ENCODE data around the gene ANKRD6. TPM values are rescaled to one million over a fixed set of nuclear protein-coding genes. Genes with fewer than 3 reads are reported as not detected.

Gene ANKRD6
- total RNA-seq, 1 experiment from 2014 or later, result 2.4 TPM

DNA sequence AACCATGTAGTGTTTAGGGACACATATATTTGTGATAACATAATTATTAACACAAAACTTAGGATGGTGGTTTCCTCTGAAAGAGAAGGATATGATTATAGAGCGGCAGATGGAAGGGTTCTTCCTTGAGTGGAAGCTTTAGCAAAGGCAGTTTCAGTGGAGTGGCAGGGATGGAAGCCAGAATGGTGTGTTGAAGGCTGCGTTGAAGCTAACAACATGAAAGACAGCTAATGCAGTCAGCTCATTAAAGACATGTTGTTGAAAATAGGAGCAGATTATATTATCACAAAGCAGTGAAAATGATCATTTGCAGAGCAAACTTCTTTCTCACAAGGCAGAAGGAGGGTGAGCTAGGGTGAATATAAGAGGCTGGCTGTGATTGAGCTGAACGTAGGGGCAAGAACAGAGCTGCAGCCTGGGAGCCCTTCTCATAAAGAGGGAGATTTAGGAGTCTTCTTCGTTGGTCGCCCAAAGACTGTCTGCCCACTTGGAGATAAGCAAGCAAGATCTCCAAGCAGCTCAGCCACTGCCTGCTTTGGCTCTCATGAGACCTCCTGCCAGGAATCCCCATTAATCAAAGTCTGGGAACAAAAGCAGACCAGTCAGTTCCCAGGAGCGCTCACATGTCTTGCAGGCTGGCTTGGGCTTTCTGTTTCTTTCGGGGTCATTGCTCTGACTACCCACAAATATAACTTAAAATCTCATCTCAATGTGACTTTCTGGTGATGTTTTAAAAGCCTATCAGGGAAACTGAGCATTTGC is 2.6 kb upstream of the ANKRD6 start:
- intact Hi-C loops (cut with micrococcal nuclease; ENCODE audit: unreplicated experiment) (no loop called here), in situ Hi-C loops (cut with HindIII; ENCODE audit: low pct_unique_long_range_greater_than_20kb, low sequenced_read_pairs) (no loop called here)
- Histone ChIP-seq H3K27ac (ENCODE audit: low read length) (no peak overlapping the region), H3K4me1 (ENCODE audit: control insufficient read depth, insufficient read depth, low read length) (0 out of 2 replicates have a peak, but pooled peaks cover 3% of the 10 kb centered on the region), H3K9me3 (ENCODE audit: control insufficient read depth, insufficient read depth, low read depth, low read length) (no peaks in the 10 kb centered on the region), H3K36me3 (ENCODE audit: control insufficient read depth, insufficient read depth, low read length) (no peaks in the 10 kb centered on the region), H3K27me3 (ENCODE audit: control insufficient read depth, insufficient read depth, low read length) (peaks cover 4% of the 10 kb centered on the region; the same call in 1 of the 2 replicates), H3K4me3 (ENCODE audit: low read depth in 2 of 2, low read length in 2 of 2) (no peak overlapping the region)
- BruUV-seq (replicated peaks), result no TSS peak
- ChIA-PET CTCF (no interaction called here), POLR2A (no interaction called here)
- DNase-seq (ENCODE audit: low read depth, low spot score), result no peak
- TF ChIP-seq POLR2AphosphoS5 (IDR thresholded peaks at IDR 0.05; ENCODE audit: low read depth, low read length) (no peak), TCF7L2 (IDR thresholded peaks at IDR 0.05; ENCODE audit: low read depth, low read length) (no peak)
- ATAC-seq, result no peak

DNA sequence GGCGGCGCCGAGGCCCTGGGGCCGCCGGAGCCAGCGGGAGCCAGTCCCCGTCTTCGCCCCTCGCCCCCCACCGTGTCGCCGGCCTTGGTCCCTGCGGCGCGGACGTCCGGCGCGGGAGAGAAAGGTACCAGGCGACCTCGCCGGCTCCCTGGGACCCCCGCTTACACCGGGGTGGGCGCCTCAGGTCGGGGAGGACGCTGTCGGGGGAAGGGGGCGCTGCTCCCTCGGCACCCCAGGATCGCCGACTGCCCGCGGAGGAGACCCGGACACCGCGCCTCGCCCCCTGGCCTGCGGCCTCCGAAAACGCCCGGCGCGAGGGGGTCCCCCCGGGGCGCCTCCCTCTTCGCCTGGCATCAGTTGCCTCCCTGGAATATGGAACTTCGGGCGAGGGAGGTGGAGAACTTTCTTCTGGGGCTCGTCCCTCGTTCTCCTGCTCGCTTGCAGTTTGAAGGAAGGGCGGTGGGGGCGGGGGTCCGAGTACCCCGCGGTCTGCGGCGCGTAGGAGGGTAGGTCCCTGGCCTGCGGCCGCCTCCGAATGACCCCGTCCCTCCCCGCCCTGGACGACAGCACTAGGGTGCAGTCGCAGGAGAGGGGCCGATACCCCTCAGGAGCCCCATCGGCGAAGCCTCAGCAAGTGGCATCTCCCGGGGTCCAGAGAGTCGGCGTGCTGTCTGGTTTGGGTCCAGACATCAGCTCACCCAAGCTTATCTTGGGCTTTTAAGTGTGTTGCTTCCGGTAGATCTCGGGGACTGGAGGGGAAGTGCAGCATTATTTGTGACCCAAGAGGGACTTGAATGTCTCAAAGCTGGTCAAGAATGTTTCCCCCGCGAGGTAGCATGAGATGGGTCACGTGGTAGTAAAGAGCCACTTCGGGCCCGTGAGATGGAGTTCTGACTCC is 549 bp downstream of the ANKRD6 start:
- no TSS peak for BruUV-seq (replicated peaks)
- intact Hi-C loops (cut with micrococcal nuclease; ENCODE audit: unreplicated experiment), result loop anchor here (1.0 kb wide), 1 partner anchor 177 kb away; no protein-coding TSS in a partner anchor
- Histone ChIP-seq H3K27me3 (ENCODE audit: control insufficient read depth, insufficient read depth, low read length) (peaks cover 4% of the 10 kb centered on the region; the same call in 1 of the 2 replicates), H3K4me3 (ENCODE audit: low read depth in 2 of 2, low read length in 2 of 2) (peak overlapping the region; percentile 48 to 53), H3K4me1 (ENCODE audit: control insufficient read depth, insufficient read depth, low read length) (0 out of 2 replicates have a peak, but pooled peaks cover 3% of the 10 kb centered on the region), H3K9me3 (ENCODE audit: control insufficient read depth, insufficient read depth, low read depth, low read length) (no peaks in the 10 kb centered on the region), H3K36me3 (ENCODE audit: control insufficient read depth, insufficient read depth, low read length) (no peaks in the 10 kb centered on the region), H3K27ac (ENCODE audit: low read length) (no peak overlapping the region)
- ChIA-PET POLR2A (no interaction called here), CTCF (interaction anchor here (0.8 kb wide), 1 partner anchor 61 kb away, joined by 3 read pairs; no protein-coding TSS in a partner anchor)
- in situ Hi-C loops (cut with HindIII; ENCODE audit: low pct_unique_long_range_greater_than_20kb, low sequenced_read_pairs), result no loop called here
- DNase-seq (ENCODE audit: low read depth, low spot score), result no peak
- peak; percentile 18; the same call in 1 of the 2 replicates for ATAC-seq
- TF ChIP-seq, protein P1, sequence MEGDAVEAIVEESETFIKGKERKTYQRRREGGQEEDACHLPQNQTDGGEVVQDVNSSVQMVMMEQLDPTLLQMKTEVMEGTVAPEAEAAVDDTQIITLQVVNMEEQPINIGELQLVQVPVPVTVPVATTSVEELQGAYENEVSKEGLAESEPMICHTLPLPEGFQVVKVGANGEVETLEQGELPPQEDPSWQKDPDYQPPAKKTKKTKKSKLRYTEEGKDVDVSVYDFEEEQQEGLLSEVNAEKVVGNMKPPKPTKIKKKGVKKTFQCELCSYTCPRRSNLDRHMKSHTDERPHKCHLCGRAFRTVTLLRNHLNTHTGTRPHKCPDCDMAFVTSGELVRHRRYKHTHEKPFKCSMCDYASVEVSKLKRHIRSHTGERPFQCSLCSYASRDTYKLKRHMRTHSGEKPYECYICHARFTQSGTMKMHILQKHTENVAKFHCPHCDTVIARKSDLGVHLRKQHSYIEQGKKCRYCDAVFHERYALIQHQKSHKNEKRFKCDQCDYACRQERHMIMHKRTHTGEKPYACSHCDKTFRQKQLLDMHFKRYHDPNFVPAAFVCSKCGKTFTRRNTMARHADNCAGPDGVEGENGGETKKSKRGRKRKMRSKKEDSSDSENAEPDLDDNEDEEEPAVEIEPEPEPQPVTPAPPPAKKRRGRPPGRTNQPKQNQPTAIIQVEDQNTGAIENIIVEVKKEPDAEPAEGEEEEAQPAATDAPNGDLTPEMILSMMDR (IDR thresholded peaks at IDR 0.05), result peak; percentile 46
- no peak for TF ChIP-seq SIN3A (IDR thresholded peaks at IDR 0.05; ENCODE audit: borderline replicate concordance, insufficient read depth, low read depth, low read length)

DNA sequence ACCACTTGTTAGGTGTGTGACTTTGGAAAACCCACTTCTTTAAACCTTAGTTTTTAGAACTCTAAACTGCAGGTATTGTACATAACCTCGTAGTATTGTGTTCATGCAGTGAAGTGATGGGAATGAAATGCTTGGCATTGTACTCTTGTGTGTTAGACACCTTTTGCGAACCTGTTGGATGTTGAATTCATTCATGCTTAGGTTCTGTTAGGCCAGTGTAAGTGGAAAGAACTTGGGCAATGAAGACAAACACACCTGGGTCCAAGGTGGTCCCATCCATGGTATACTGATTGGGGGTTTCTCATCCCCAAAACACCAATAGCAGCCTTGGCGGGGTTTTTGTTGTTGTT is 1.2 kb downstream of the ANKRD6 start:
- in situ Hi-C loops (cut with HindIII; ENCODE audit: low pct_unique_long_range_greater_than_20kb, low sequenced_read_pairs), result no loop called here
- H3K27ac ChIP-seq (ENCODE audit: low read length), result no peak overlapping the region
- ChIA-PET CTCF (interaction anchor here (0.8 kb wide), 1 partner anchor 62 kb away, joined by 3 read pairs; no protein-coding TSS in a partner anchor), POLR2A (no interaction called here)
- H3K27me3 ChIP-seq (ENCODE audit: control insufficient read depth, insufficient read depth, low read length), result peaks cover 4% of the 10 kb centered on the region; the same call in 1 of the 2 replicates
- no peaks in the 10 kb centered on the region for H3K36me3 ChIP-seq (ENCODE audit: control insufficient read depth, insufficient read depth, low read length)
- H3K9me3 ChIP-seq (ENCODE audit: control insufficient read depth, insufficient read depth, low read depth, low read length), result no peaks in the 10 kb centered on the region
- peak overlapping the region in 1 of 2 experiments; percentile 53; a peak in 1 of 4 replicates for H3K4me3 ChIP-seq (ENCODE audit: low read depth in 2 of 2, low read length in 2 of 2)
- no peak for DNase-seq (ENCODE audit: low read depth, low spot score)
- BruUV-seq (replicated peaks), result no TSS peak
- H3K4me1 ChIP-seq (ENCODE audit: control insufficient read depth, insufficient read depth, low read length), result 0 out of 2 replicates have a peak, but pooled peaks cover 3% of the 10 kb centered on the region
- intact Hi-C loops (cut with micrococcal nuclease; ENCODE audit: unreplicated experiment), result no loop called here
- ATAC-seq, result no peak
- TF ChIP-seq POLR2AphosphoS5 (IDR thresholded peaks at IDR 0.05; ENCODE audit: low read depth, low read length), result no peak
- TF ChIP-seq, protein P1 (IDR thresholded peaks at IDR 0.05), result no peak
- TF ChIP-seq SIN3A (IDR thresholded peaks at IDR 0.05; ENCODE audit: borderline replicate concordance, insufficient read depth, low read depth, low read length), result no peak
- TF ChIP-seq TCF7L2 (IDR thresholded peaks at IDR 0.05; ENCODE audit: low read depth, low read length), result no peak
- TF ChIP-seq, protein P2, sequence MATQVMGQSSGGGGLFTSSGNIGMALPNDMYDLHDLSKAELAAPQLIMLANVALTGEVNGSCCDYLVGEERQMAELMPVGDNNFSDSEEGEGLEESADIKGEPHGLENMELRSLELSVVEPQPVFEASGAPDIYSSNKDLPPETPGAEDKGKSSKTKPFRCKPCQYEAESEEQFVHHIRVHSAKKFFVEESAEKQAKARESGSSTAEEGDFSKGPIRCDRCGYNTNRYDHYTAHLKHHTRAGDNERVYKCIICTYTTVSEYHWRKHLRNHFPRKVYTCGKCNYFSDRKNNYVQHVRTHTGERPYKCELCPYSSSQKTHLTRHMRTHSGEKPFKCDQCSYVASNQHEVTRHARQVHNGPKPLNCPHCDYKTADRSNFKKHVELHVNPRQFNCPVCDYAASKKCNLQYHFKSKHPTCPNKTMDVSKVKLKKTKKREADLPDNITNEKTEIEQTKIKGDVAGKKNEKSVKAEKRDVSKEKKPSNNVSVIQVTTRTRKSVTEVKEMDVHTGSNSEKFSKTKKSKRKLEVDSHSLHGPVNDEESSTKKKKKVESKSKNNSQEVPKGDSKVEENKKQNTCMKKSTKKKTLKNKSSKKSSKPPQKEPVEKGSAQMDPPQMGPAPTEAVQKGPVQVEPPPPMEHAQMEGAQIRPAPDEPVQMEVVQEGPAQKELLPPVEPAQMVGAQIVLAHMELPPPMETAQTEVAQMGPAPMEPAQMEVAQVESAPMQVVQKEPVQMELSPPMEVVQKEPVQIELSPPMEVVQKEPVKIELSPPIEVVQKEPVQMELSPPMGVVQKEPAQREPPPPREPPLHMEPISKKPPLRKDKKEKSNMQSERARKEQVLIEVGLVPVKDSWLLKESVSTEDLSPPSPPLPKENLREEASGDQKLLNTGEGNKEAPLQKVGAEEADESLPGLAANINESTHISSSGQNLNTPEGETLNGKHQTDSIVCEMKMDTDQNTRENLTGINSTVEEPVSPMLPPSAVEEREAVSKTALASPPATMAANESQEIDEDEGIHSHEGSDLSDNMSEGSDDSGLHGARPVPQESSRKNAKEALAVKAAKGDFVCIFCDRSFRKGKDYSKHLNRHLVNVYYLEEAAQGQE (IDR thresholded peaks at IDR 0.05; ENCODE audit: insufficient read depth in 1 of 2, low read depth in 2 of 2, low read length in 1 of 2), result no peak
